BJ (cell line): ENCODE data around the gene TXNDC2. TPM values are rescaled to one million over a fixed set of nuclear protein-coding genes. Genes with fewer than 3 reads are reported as not detected.
"Not testable (repeated sequence)": the region's sequence is repeated elsewhere in the genome, so short reads cannot be mapped to it uniquely, and the experiment has no call there.

Source experiments
- CTCF ChIA-PET: fragments of 350-600 bp; formaldehyde crosslinking; extraction: SDS; loops from one replicate; lab custom pipeline; 2021; ENCODE audit warnings: antibody characterized with exemption, inconsistent platforms; lab: Yijun Ruan, JAX
- POLR2A ChIA-PET: fragments of 300-600 bp; sonication (Branson Sonifier 250); formaldehyde crosslinking; extraction: SDS; loops from one replicate; lab custom pipeline; 2021; ENCODE audit warnings: antibody characterized with exemption; lab: Charles Lee
- DNase-seq: peaks from one replicate; pipeline ENCODE4 v3.0.0-alpha.2; 2011; ENCODE audit warnings: low read depth
- H3K27me3 ChIP-seq: 2 replicates; pipeline ENCODE4 v1.6.0; 2011; ENCODE audit warnings: low read length; ENCODE audit not compliant: control insufficient read depth, insufficient read depth
- H3K36me3 ChIP-seq: 2 replicates; pipeline ENCODE4 v1.5.1; 2011; ENCODE audit warnings: low read length; ENCODE audit not compliant: control insufficient read depth, insufficient read depth
- H3K4me3 ChIP-seq: 2 replicates; pipeline ENCODE4 v1.5.1; 2011; ENCODE audit warnings: low read depth, mild to moderate bottlenecking, control low read depth, low read length
- polyA plus RNA-seq: library from polyadenylated mRNA; depleted of rRNA; stranded (reverse); fragments of >200 nt; gene quantifications from 2 replicates; pipeline ENCODE4 v1.2.3, GENCODE V29; 2011
- TF ChIP-seq, protein P1 (sequence below): IDR thresholded peaks from 2 replicates; pipeline ENCODE4 v1.5.1; 2011; ENCODE audit warnings: low read depth, mild to moderate bottlenecking, control low read depth, inconsistent platforms, low read length, moderate library complexity; ENCODE audit not compliant: insufficient read depth

Gene TXNDC2
- polyA plus RNA-seq, 1 experiment, result 0.20 TPM

DNA sequence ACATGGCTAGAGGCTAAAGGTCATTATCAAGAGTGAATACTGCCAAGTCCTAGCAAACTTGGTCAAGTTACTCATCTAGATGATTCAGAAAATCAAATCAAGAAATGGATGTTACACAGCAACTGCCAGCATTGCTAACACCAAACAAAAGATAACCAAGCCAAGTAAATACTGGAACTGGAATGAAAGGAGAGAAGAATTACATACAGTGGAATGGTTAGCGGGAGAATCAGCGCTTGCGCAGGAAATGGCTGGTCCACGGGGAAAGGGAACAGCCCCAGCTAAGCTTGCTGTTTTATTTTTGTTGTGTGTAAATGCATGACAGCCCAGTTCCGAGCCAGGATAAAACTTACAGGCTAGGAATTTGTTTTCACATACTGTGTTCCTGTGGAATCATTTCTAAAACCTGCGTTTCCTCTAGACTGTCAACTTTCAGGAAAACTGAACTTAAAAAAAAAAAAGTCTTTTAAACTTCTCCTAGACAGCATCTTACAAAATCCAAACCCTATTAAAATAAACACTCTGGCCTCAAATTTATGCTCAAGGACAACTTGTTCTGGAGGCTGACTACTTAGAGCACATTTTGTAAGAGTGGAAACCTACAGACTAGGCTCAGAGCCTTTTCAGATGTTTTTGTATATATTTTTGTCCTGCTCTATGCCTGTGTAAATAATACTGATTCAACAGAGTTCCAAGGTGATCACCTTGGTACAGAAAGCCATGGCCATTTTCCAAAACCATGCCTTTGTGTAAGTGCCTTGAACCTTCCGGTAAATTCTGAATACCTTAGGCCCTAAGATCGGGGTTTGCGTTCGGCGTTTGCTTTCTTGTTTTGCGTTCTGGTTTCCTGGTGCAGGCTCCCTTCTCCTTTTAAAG is 30.7 kb upstream of the TXNDC2 start:
- Histone ChIP-seq H3K27me3 (no peaks in the 10 kb centered on the region), H3K4me3 (no peak overlapping the region), H3K36me3 (peaks cover 2% of the 10 kb centered on the region)
- POLR2A ChIA-PET, result no interaction called here
- no peak for DNase-seq
- CTCF ChIA-PET, result no interaction called here
- TF ChIP-seq, protein P1, sequence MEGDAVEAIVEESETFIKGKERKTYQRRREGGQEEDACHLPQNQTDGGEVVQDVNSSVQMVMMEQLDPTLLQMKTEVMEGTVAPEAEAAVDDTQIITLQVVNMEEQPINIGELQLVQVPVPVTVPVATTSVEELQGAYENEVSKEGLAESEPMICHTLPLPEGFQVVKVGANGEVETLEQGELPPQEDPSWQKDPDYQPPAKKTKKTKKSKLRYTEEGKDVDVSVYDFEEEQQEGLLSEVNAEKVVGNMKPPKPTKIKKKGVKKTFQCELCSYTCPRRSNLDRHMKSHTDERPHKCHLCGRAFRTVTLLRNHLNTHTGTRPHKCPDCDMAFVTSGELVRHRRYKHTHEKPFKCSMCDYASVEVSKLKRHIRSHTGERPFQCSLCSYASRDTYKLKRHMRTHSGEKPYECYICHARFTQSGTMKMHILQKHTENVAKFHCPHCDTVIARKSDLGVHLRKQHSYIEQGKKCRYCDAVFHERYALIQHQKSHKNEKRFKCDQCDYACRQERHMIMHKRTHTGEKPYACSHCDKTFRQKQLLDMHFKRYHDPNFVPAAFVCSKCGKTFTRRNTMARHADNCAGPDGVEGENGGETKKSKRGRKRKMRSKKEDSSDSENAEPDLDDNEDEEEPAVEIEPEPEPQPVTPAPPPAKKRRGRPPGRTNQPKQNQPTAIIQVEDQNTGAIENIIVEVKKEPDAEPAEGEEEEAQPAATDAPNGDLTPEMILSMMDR, result no peak

DNA sequence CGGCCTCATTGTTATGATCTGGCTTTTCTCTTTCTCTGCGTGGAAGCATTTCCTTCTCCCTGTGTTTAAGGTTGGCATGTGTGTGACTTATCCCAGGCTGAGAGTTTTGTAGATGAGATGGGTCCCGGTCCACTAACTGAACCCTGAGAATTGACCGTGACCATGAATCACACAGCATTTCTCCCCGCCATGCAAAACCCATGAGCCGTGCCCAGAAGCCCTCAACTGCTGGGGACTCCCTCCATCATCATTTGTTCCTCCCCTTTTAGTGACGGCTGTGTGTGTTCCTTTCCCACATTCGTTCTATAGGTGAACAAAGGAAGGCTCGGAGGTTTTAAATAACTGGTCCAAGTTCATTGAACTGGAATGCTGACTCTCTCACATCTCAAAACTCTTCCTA is 30.1 kb upstream of the TXNDC2 start:
- H3K27me3 ChIP-seq, result no peaks in the 10 kb centered on the region
- TF ChIP-seq, protein P1, result no peak
- no peak for DNase-seq
- H3K36me3 ChIP-seq, result peaks cover 2% of the 10 kb centered on the region
- no peak overlapping the region for H3K4me3 ChIP-seq
- POLR2A ChIA-PET, result no interaction called here
- CTCF ChIA-PET, result no interaction called here

DNA sequence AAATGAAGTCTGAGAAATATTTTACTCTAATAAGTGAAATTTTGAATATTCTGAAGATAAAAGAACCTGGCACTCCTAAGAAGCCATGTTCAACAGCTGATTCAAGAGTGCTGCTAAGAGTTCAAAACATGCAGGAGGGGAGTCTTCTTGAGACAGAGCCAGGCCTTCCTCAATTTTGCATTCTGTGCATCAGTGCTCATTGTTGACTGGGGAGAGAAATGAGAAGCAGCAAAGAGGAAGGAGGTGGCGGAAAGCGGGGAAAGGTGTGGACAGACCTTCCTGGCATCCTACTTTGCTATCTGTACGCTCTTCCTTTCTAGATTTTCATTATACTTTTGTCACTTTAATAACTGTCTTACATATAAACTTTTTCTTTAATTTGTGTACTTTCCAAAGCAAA is 29.7 kb upstream of the TXNDC2 start:
- POLR2A ChIA-PET, result no interaction called here
- peaks cover 2% of the 10 kb centered on the region for H3K36me3 ChIP-seq
- no peak overlapping the region for H3K4me3 ChIP-seq
- CTCF ChIA-PET, result no interaction called here
- H3K27me3 ChIP-seq, result no peaks in the 10 kb centered on the region
- TF ChIP-seq, protein P1, result no peak
- DNase-seq, result no peak

DNA sequence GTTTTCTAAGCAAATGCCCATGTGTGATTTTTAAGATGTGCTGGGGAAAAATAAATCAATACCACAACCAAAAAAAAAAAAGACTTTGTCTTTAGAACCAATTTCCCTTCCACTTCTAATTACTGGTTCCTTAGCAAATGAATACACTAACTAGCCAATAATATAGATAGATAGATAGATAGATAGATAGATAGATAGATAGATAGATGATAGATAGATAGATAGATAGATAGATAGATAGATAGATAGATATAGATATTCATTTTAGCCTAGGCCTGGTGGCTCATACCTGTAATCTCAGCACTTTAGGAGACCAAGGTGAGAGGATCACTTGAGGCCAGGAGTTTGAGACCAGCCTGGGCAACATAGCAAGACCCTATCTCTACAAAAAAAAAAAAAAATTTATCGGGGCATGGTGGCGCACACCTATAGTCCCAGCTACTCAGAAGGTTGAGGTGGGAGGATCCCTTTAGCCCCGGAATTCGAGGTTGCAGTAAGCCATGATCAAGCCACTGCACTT is 28.2 kb upstream of the TXNDC2 start:
- CTCF ChIA-PET, result interaction anchor here (0.7 kb wide), 1 partner anchor 14 kb away, joined by 3 read pairs; no protein-coding TSS in a partner anchor
- DNase-seq, H3K27me3 ChIP-seq, H3K4me3 ChIP-seq, H3K36me3 ChIP-seq, POLR2A ChIA-PET: not testable (repeated sequence)

DNA sequence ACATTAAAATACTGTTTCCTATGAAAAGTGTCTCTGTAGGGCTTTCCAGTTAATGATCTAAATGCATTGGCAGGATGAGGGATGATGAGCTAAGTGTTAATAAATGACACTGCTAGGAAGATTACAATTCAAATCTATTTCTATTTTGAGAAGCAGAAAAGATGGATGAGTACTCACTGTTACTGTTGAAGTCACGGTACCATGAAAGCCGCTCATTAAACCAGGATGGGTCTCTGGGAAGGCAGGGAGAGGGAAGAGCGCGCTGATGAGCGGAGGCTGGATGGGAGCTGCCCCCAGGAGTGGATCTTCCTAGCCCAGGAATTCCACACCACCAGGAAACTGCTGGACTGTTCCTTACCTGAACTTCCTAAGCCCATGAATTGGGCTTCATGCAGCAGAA is 27.1 kb upstream of the TXNDC2 start:
- Histone ChIP-seq H3K36me3 (peaks cover 5% of the 10 kb centered on the region), H3K27me3 (no peaks in the 10 kb centered on the region), H3K4me3 (no peak overlapping the region)
- no peak for DNase-seq
- TF ChIP-seq, protein P1, result no peak
- ChIA-PET CTCF (no interaction called here), POLR2A (no interaction called here)
